HEK293 (cell line): ENCODE measurements around the gene KRT14.

Experiments
- CTCF ChIA-PET: fragments of 350-600 bp; formaldehyde crosslinking; extraction: SDS; loops from one replicate; lab custom pipeline; 2021; ENCODE audit warnings: antibody characterized with exemption; lab: Yijun Ruan, JAX
- POLR2A ChIA-PET: fragments of 300-600 bp; formaldehyde crosslinking; extraction: SDS; loops from one replicate; lab custom pipeline; 2020; ENCODE audit warnings: antibody characterized with exemption, inconsistent platforms; lab: Yijun Ruan, JAX
- H3K27ac ChIP-seq: fragments of 200-500 bp; sonication (Bioruptor generic); 2 replicates; pipeline ENCODE4 v1.5.1; 2014; ENCODE audit warnings: low read depth, low read length, control low read depth, inconsistent platforms; ENCODE audit errors: extremely low read depth
- H3K36me3 ChIP-seq, 2 experiments: fragments of 200-500 bp in 1 of 2; sonication (Bioruptor generic) in 1 of 2; 1 replicate in 1 of 2; 2 replicates in 1 of 2; pipeline ENCODE4 v1.5.1; 2014 to 2017; ENCODE audit warnings: inconsistent platforms in 2 of 2, low read length in 2 of 2; ENCODE audit not compliant: control insufficient read depth in 2 of 2, insufficient read depth in 1 of 2
- H3K4me1 ChIP-seq: fragments of 200-500 bp; sonication (Bioruptor generic); 2 replicates; pipeline ENCODE4 v1.5.1; 2014; ENCODE audit warnings: mild to moderate bottlenecking, low read length, inconsistent platforms; ENCODE audit not compliant: control insufficient read depth, insufficient read depth
- H3K4me3 ChIP-seq: 2 replicates; pipeline ENCODE4 v1.5.1; 2011; ENCODE audit warnings: low read depth, mild to moderate bottlenecking, control low read depth, low read length, moderate library complexity
- H3K9me3 ChIP-seq: fragments of 200-500 bp; sonication (Bioruptor generic); 2 replicates; pipeline ENCODE4 v1.5.1; 2014; ENCODE audit warnings: low read depth, low read length, inconsistent platforms; ENCODE audit not compliant: control insufficient read depth, insufficient read depth
- EGR2 ChIP-seq: fragments of 450-650 bp; formaldehyde crosslinking; IDR thresholded peaks from 2 replicates; pipeline ENCODE4 v1.5.1; 2016; ENCODE audit warnings: low read depth, missing biosample characterization, missing genetic modification characterization
- GFI1B ChIP-seq: fragments of 450-650 bp; formaldehyde crosslinking; IDR thresholded peaks from 2 replicates; pipeline ENCODE4 v1.5.1; 2016; ENCODE audit warnings: missing biosample characterization, missing genetic modification characterization
- KLF16 ChIP-seq: fragments of 450-650 bp; formaldehyde crosslinking; IDR thresholded peaks from 2 replicates; pipeline ENCODE4 v1.5.1; 2017; ENCODE audit warnings: missing biosample characterization, missing genetic modification characterization
- OVOL3 ChIP-seq: fragments of 450-650 bp; formaldehyde crosslinking; IDR thresholded peaks from 2 replicates; pipeline ENCODE4 v1.5.1; 2016; ENCODE audit warnings: missing biosample characterization, missing genetic modification characterization
- PRDM1 ChIP-seq: fragments of 450-650 bp; formaldehyde crosslinking; IDR thresholded peaks from 2 replicates; pipeline ENCODE4; 2016; ENCODE audit warnings: missing biosample characterization, missing genetic modification characterization
- SCRT1 ChIP-seq: fragments of 450-650 bp; formaldehyde crosslinking; IDR thresholded peaks from 2 replicates; pipeline ENCODE4 v1.5.1; 2016; ENCODE audit warnings: missing biosample characterization, missing genetic modification characterization, borderline replicate concordance
- TCF7L2 ChIP-seq: IDR thresholded peaks from 2 replicates; pipeline ENCODE4 v1.6.1; 2011; ENCODE audit warnings: low read depth, mild to moderate bottlenecking, inconsistent platforms, low read length, moderate library complexity, borderline replicate concordance
- YY2 ChIP-seq: fragments of 450-650 bp; formaldehyde crosslinking; IDR thresholded peaks from 2 replicates; pipeline ENCODE4 v1.5.1; 2016; ENCODE audit warnings: missing biosample characterization, missing genetic modification characterization
- ZFHX2 ChIP-seq: fragments of 450-650 bp; formaldehyde crosslinking; conservative IDR thresholded peaks from 2 replicates; pipeline ENCODE4 v1.5.1; 2016; ENCODE audit warnings: missing biosample characterization, missing genetic modification characterization
- ZFP3 ChIP-seq: fragments of 450-650 bp; formaldehyde crosslinking; IDR thresholded peaks from 2 replicates; pipeline ENCODE4 v1.5.1; 2016; ENCODE audit warnings: low read depth, missing biosample characterization, missing genetic modification characterization
- ZIC2 ChIP-seq: fragments of 450-650 bp; formaldehyde crosslinking; IDR thresholded peaks from 2 replicates; pipeline ENCODE4 v1.5.1; 2016; ENCODE audit warnings: missing biosample characterization, missing genetic modification characterization
- ZNF10 ChIP-seq: fragments of 450-650 bp; formaldehyde crosslinking; IDR thresholded peaks from 2 replicates; pipeline ENCODE4 v1.5.1; 2017; ENCODE audit warnings: missing biosample characterization, missing genetic modification characterization
- ZNF121 ChIP-seq: fragments of 450-650 bp; formaldehyde crosslinking; IDR thresholded peaks from 2 replicates; pipeline ENCODE4 v1.5.1; 2016; ENCODE audit warnings: missing biosample characterization, missing genetic modification characterization
- ZNF335 ChIP-seq: fragments of 450-650 bp; formaldehyde crosslinking; conservative IDR thresholded peaks from 2 replicates; pipeline ENCODE4 v1.5.1; 2016; ENCODE audit warnings: missing biosample characterization, missing genetic modification characterization
- ZNF521 ChIP-seq: fragments of 450-650 bp; formaldehyde crosslinking; IDR thresholded peaks from 2 replicates; pipeline ENCODE4 v1.5.1; 2017; ENCODE audit warnings: missing biosample characterization, mild to moderate bottlenecking, missing genetic modification characterization
- ZNF558 ChIP-seq: fragments of 450-650 bp; formaldehyde crosslinking; IDR thresholded peaks from 2 replicates; pipeline ENCODE4 v1.5.1; 2016; ENCODE audit warnings: missing biosample characterization, missing genetic modification characterization
- ZNF664 ChIP-seq: fragments of 450-650 bp; formaldehyde crosslinking; IDR thresholded peaks from 2 replicates; pipeline ENCODE4 v1.5.1; 2016; ENCODE audit warnings: missing biosample characterization, missing genetic modification characterization
- ZNF747 ChIP-seq: fragments of 450-650 bp; formaldehyde crosslinking; IDR thresholded peaks from 2 replicates; pipeline ENCODE4 v1.5.1; 2016; ENCODE audit warnings: missing biosample characterization, missing genetic modification characterization
- ZNF785 ChIP-seq: fragments of 450-650 bp; formaldehyde crosslinking; IDR thresholded peaks from 2 replicates; pipeline ENCODE4 v1.5.1; 2016; ENCODE audit warnings: missing biosample characterization, missing genetic modification characterization
- ZNF837 ChIP-seq: fragments of 450-650 bp; formaldehyde crosslinking; IDR thresholded peaks from 2 replicates; pipeline ENCODE4 v1.5.1; 2016; ENCODE audit warnings: missing biosample characterization, missing genetic modification characterization
- ZNF843 ChIP-seq: fragments of 450-650 bp; formaldehyde crosslinking; IDR thresholded peaks from 2 replicates; pipeline ENCODE4 v1.5.1; 2016; ENCODE audit warnings: missing biosample characterization, missing genetic modification characterization
- TF ChIP-seq, protein P1 (sequence below): fragments of 450-650 bp; formaldehyde crosslinking; IDR thresholded peaks from 2 replicates; pipeline ENCODE4 v1.5.1; 2017; ENCODE audit warnings: missing biosample characterization, missing genetic modification characterization
- TF ChIP-seq, protein P2 (sequence below): fragments of 450-650 bp; formaldehyde crosslinking; IDR thresholded peaks from 2 replicates; pipeline ENCODE4 v1.5.1; 2016; ENCODE audit warnings: missing biosample characterization, missing genetic modification characterization
- TF ChIP-seq, protein P3 (sequence below): fragments of 450-650 bp; formaldehyde crosslinking; IDR thresholded peaks from 2 replicates; pipeline ENCODE4 v1.5.0; 2017; ENCODE audit warnings: missing biosample characterization, missing genetic modification characterization, borderline replicate concordance
- TF ChIP-seq, protein P4 (sequence below): IDR thresholded peaks from 2 replicates; pipeline ENCODE4 v1.6.1; 2011; ENCODE audit warnings: mild to moderate bottlenecking, low read depth, low read length, borderline replicate concordance

The KRT14 gene

DNA sequence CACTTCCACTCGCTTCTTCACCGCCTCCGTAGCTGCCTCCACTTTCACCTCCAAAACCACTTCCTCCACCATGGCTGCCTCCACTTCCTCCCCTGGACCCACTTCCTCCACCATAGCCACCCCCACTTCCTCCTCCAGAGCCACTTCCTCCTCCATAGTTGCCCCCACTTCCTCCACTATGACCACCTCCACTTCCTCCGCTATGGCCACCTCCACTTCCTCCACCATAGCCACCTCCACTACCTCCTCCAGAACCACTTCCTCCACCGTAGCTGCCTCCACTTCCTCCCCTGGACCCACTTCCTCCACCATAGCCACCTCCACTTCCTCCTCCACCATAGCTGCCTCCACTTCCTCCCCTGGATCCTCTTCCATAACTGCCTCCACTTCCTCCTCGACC, 19.4 kb downstream of the KRT14 start:
- H3K36me3 ChIP-seq: no peaks in the 10 kb centered on the region
- ChIA-PET CTCF (interaction anchor here (1.1 to 14.3 kb wide), 5 partner anchors 11 to 96 kb away, joined by 3 to 115 read pairs (median 14); no protein-coding TSS in a partner anchor), POLR2A (no interaction called here)
- H3K27ac ChIP-seq: no peak overlapping the region
- H3K9me3 ChIP-seq: no peaks in the 10 kb centered on the region
- TF ChIP-seq, protein P1, sequence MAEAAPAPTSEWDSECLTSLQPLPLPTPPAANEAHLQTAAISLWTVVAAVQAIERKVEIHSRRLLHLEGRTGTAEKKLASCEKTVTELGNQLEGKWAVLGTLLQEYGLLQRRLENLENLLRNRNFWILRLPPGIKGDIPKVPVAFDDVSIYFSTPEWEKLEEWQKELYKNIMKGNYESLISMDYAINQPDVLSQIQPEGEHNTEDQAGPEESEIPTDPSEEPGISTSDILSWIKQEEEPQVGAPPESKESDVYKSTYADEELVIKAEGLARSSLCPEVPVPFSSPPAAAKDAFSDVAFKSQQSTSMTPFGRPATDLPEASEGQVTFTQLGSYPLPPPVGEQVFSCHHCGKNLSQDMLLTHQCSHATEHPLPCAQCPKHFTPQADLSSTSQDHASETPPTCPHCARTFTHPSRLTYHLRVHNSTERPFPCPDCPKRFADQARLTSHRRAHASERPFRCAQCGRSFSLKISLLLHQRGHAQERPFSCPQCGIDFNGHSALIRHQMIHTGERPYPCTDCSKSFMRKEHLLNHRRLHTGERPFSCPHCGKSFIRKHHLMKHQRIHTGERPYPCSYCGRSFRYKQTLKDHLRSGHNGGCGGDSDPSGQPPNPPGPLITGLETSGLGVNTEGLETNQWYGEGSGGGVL: peak; percentile 29; the same call in 1 of the 2 replicates
- TF ChIP-seq EGR2 (tag by site-specific recombination) (peak; percentile 99), ZNF10 (tag by site-specific recombination) (no peak), TCF7L2 (no peak), OVOL3 (tag by site-specific recombination) (no peak), ZNF121 (tag by site-specific recombination) (no peak), ZFP3 (no peak), ZNF558 (tag by site-specific recombination) (no peak), ZFHX2 (tag by site-specific recombination) (peak; percentile 96), YY2 (tag by site-specific recombination) (0 out of 2 replicates have a peak, but pooled peaks have one; percentile 20), KLF16 (tag by site-specific recombination) (no peak), ZNF785 (tag by site-specific recombination) (no peak), ZNF664 (tag by site-specific recombination) (no peak), ZNF521 (tag by site-specific recombination) (peak; percentile 71; the same call in 1 of the 2 replicates), SCRT1 (tag by site-specific recombination) (no peak), ZIC2 (tag by site-specific recombination) (no peak), ZNF843 (no peak), ZNF837 (tag by site-specific recombination) (no peak), PRDM1 (no peak), ZNF747 (tag by site-specific recombination) (no peak)
- TF ChIP-seq, protein P2, sequence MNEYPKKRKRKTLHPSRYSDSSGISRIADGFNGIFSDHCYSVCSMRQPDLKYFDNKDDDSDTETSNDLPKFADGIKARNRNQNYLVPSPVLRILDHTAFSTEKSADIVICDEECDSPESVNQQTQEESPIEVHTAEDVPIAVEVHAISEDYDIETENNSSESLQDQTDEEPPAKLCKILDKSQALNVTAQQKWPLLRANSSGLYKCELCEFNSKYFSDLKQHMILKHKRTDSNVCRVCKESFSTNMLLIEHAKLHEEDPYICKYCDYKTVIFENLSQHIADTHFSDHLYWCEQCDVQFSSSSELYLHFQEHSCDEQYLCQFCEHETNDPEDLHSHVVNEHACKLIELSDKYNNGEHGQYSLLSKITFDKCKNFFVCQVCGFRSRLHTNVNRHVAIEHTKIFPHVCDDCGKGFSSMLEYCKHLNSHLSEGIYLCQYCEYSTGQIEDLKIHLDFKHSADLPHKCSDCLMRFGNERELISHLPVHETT (tag by site-specific recombination): no peak
- TF ChIP-seq, protein P3, sequence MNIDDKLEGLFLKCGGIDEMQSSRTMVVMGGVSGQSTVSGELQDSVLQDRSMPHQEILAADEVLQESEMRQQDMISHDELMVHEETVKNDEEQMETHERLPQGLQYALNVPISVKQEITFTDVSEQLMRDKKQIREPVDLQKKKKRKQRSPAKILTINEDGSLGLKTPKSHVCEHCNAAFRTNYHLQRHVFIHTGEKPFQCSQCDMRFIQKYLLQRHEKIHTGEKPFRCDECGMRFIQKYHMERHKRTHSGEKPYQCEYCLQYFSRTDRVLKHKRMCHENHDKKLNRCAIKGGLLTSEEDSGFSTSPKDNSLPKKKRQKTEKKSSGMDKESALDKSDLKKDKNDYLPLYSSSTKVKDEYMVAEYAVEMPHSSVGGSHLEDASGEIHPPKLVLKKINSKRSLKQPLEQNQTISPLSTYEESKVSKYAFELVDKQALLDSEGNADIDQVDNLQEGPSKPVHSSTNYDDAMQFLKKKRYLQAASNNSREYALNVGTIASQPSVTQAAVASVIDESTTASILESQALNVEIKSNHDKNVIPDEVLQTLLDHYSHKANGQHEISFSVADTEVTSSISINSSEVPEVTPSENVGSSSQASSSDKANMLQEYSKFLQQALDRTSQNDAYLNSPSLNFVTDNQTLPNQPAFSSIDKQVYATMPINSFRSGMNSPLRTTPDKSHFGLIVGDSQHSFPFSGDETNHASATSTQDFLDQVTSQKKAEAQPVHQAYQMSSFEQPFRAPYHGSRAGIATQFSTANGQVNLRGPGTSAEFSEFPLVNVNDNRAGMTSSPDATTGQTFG (tag by site-specific recombination): 0 out of 2 replicates have a peak, but pooled peaks have one; percentile 58
- H3K4me3 ChIP-seq: no peak overlapping the region
- no peaks in the 10 kb centered on the region for H3K4me1 ChIP-seq

DNA sequence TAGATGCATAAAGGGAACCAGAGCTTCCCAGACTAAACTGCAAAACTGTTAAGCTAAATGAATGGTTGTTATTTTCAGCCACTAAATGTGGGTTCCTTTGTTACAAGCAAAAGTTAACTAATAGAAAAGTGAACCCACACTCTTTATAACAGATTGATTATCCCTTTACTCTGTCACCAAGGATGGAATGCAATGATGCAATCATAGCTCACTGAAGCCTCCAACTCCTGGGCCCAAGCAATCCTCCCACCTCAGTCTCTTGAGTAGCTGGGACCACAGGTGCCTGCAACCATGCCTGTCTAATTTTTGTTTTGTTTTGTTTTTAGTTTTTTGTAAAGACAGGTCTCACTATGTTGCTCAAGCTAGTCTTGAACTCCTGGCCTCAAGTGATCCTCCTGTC, 21.4 kb downstream of the KRT14 start:
- H3K4me3 ChIP-seq: no peak overlapping the region
- POLR2A ChIA-PET: interaction anchor here (0.8 kb wide), 1 partner anchor 123 kb away, joined by 3 read pairs; the partner anchor contains the start of gene EIF1
- H3K36me3 ChIP-seq: no peaks in the 10 kb centered on the region
- H3K9me3 ChIP-seq: no peaks in the 10 kb centered on the region
- H3K4me1 ChIP-seq: no peaks in the 10 kb centered on the region
- no peak overlapping the region for H3K27ac ChIP-seq
- CTCF ChIA-PET: interaction anchor here (1.2 to 14.3 kb wide), 7 partner anchors 9 to 102 kb away, joined by 3 to 115 read pairs (median 9); no protein-coding TSS in a partner anchor
- no peak for TF ChIP-seq GFI1B (tag by site-specific recombination)
- TF ChIP-seq ZNF335 (tag by site-specific recombination): peak; percentile 58
- TF ChIP-seq, protein P4, sequence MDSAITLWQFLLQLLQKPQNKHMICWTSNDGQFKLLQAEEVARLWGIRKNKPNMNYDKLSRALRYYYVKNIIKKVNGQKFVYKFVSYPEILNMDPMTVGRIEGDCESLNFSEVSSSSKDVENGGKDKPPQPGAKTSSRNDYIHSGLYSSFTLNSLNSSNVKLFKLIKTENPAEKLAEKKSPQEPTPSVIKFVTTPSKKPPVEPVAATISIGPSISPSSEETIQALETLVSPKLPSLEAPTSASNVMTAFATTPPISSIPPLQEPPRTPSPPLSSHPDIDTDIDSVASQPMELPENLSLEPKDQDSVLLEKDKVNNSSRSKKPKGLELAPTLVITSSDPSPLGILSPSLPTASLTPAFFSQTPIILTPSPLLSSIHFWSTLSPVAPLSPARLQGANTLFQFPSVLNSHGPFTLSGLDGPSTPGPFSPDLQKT: no peak
- TF ChIP-seq, all 188 proteins: peak for 1
